ENCODE measurements around the gene SHBG. TPM values are rescaled to one million over a fixed set of nuclear protein-coding genes. Genes with fewer than 3 reads are reported as not detected.

The SHBG gene
- total RNA-seq, 2 experiments from 2014 or later: not detected

DNA sequence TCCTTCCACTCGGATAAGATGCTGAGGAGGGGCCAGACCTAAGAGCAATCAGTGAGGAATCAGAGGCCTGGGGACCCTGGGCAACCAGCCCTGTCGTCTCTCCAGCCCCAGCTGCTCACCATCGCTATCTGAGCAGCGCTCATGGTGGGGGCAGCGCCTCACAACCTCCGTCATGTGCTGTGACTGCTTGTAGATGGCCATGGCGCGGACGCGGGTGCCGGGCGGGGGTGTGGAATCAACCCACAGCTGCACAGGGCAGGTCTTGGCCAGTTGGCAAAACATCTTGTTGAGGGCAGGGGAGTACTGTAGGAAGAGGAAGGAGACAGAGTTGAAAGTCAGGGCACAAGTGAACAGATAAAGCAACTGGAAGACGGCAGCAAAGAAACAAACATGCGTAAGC, 45.0 kb downstream of the SHBG start:
- H3K27ac Mint-ChIP-seq: no peak overlapping the region
- H3K4me1 Mint-ChIP-seq (ENCODE audit: low read depth): peaks cover 3% of the 10 kb centered on the region
- H3K9me3 Mint-ChIP-seq: peaks cover 8% of the 10 kb centered on the region
- ChIA-PET CTCF (interaction anchor here (1.4 to 2.9 kb wide), 2 partner anchors 12 to 32 kb away, joined by 3 to 37 read pairs; partner anchors contain the start of genes TP53 and WRAP53), POLR2A (interaction anchor here (11.2 kb wide), 1 partner anchor 12 kb away, joined by 78 read pairs; the partner anchor contains the start of genes TP53 and WRAP53)
- TF ChIP-seq, protein P1, sequence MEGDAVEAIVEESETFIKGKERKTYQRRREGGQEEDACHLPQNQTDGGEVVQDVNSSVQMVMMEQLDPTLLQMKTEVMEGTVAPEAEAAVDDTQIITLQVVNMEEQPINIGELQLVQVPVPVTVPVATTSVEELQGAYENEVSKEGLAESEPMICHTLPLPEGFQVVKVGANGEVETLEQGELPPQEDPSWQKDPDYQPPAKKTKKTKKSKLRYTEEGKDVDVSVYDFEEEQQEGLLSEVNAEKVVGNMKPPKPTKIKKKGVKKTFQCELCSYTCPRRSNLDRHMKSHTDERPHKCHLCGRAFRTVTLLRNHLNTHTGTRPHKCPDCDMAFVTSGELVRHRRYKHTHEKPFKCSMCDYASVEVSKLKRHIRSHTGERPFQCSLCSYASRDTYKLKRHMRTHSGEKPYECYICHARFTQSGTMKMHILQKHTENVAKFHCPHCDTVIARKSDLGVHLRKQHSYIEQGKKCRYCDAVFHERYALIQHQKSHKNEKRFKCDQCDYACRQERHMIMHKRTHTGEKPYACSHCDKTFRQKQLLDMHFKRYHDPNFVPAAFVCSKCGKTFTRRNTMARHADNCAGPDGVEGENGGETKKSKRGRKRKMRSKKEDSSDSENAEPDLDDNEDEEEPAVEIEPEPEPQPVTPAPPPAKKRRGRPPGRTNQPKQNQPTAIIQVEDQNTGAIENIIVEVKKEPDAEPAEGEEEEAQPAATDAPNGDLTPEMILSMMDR (IDR thresholded peaks at IDR 0.05): no peak
- H3K36me3 Mint-ChIP-seq (ENCODE audit: low read depth): peaks cover 46% of the 10 kb centered on the region
- intact Hi-C loops (cut with micrococcal nuclease): no loop called here
- ATAC-seq: no peak
- no peaks in the 10 kb centered on the region for H3K27me3 Mint-ChIP-seq
- H3K4me3 Mint-ChIP-seq: no peak overlapping the region
- DNase-seq: no peak

DNA sequence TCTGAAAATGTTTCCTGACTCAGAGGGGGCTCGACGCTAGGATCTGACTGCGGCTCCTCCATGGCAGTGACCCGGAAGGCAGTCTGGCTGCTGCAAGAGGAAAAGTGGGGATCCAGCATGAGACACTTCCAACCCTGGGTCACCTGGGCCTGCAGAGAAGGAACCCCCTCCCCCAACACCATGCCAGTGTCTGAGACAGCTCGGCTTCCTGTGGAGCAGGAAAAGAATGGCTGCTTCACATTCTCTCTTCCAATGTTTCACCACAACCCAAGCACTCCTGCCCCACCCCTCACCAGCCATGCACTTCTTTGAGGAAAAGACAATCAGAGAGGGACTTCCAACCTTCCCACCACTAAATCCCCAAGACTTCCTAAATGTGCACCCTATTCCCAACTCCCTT, 46.6 kb downstream of the SHBG start:
- ChIA-PET CTCF (interaction anchor here (1.0 to 2.0 kb wide), 2 partner anchors 9 to 11 kb away, joined by 3 to 5 read pairs; partner anchors contain the start of genes TP53 and WRAP53), POLR2A (interaction anchor here (11.2 kb wide), 1 partner anchor 10 kb away, joined by 78 read pairs; the partner anchor contains the start of genes TP53 and WRAP53)
- Mint-ChIP-seq H3K36me3 (ENCODE audit: low read depth) (peaks cover 39% of the 10 kb centered on the region), H3K9me3 (peaks cover 8% of the 10 kb centered on the region), H3K4me1 (ENCODE audit: low read depth) (peaks cover 3% of the 10 kb centered on the region), H3K27me3 (no peaks in the 10 kb centered on the region), H3K4me3 (no peak overlapping the region), H3K27ac (no peak overlapping the region)
- intact Hi-C loops (cut with micrococcal nuclease): no loop called here
- no peak for ATAC-seq
- TF ChIP-seq, protein P1 (IDR thresholded peaks at IDR 0.05): no peak
- no peak for DNase-seq

DNA sequence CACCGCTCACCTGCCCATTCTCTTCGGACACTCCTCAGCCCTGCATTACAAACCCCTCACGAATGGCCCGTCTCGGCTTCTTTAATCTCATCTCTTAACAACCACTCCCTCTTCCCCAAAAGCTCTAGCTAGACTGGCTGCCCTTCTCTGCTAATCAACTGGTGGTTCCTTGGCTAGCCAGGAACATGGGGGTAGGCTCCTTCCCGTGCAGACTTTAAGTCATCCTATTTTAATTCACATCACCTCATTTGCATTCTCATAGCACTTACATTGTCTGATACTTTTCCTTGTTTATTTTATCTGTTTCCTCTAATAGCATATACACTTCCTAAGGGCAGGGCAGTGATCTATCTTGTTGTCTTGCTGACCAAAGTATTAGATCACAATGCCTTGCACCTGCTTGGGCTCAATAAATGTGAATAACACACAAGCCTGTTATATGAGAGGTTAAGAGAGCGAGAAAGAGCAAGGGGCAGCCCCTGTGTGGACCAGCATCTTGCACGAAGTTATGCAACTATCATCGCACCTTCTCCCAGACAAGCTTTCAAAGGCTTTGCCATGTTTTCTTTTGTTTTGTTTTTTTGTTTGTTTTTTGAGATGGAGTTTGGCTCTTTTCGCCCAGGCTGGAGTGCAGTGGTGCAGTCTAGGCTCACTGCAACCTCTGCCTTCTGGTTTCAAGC, 47.6 kb downstream of the SHBG start:
- peaks cover 5% of the 10 kb centered on the region for H3K4me1 Mint-ChIP-seq (ENCODE audit: low read depth)
- H3K36me3 Mint-ChIP-seq (ENCODE audit: low read depth): peaks cover 35% of the 10 kb centered on the region
- no peak overlapping the region for H3K27ac Mint-ChIP-seq
- no peak overlapping the region for H3K4me3 Mint-ChIP-seq
- TF ChIP-seq, protein P1 (IDR thresholded peaks at IDR 0.05): no peak
- ChIA-PET CTCF (interaction anchor here (1.0 to 2.0 kb wide), 2 partner anchors 10 kb away, joined by 3 to 5 read pairs; partner anchors contain the start of genes TP53 and WRAP53), POLR2A (interaction anchor here (1.0 to 11.2 kb wide), 2 partner anchors 9 to 29 kb away, joined by 3 to 78 read pairs; partner anchors contain the start of genes TP53 and WRAP53)
- peaks cover 8% of the 10 kb centered on the region for H3K9me3 Mint-ChIP-seq
- no peaks in the 10 kb centered on the region for H3K27me3 Mint-ChIP-seq
- intact Hi-C loops (cut with micrococcal nuclease): no loop called here
- DNase-seq (no peak), ATAC-seq (no peak)

Other genes with a start within 250 kb of the SHBG start
- gene TNK1, start 249.0 kb upstream of the SHBG start, total RNA-seq: 1 to 10 TPM; 6.8 to 6.9 TPM
- gene PLSCR3, start 235.6 kb upstream of the SHBG start, total RNA-seq: 10 to 100 TPM; 62.6 to 71.1 TPM
- gene TMEM256, start 226.0 kb upstream of the SHBG start, total RNA-seq: 10 to 100 TPM; 55.8 to 60.6 TPM
- 10 to 100 TPM in 1 of 2 experiments, 1 to 10 TPM in 1; 9.4 to 10.9 TPM for gene NLGN2, start 222.3 kb upstream of the SHBG start, total RNA-seq
- under 1 TPM in 1 of 2 experiments, not detected in 1; 0.36 TPM for gene SPEM1, start 209.8 kb upstream of the SHBG start, total RNA-seq
- not detected for gene SPEM2, start 204.5 kb upstream of the SHBG start, total RNA-seq
- gene SPEM3, start 201.3 kb upstream of the SHBG start, total RNA-seq: not detected
- gene TMEM102, start 194.7 kb upstream of the SHBG start, total RNA-seq: 10 to 100 TPM; 12.5 to 14.2 TPM
- 10 to 100 TPM; 16.5 to 16.6 TPM for gene FGF11, start 190.6 kb upstream of the SHBG start, total RNA-seq
- 10 to 100 TPM; 11.5 to 11.7 TPM for gene CHRNB1, start 185.1 kb upstream of the SHBG start, total RNA-seq
- 10 to 100 TPM; 24.3 to 24.6 TPM for gene ZBTB4, start 150.5 kb upstream of the SHBG start, total RNA-seq
- gene SLC35G6, start 148.7 kb upstream of the SHBG start, total RNA-seq: not detected
- gene POLR2A, start 145.8 kb upstream of the SHBG start, total RNA-seq: 100 to 1,000 TPM; 219 to 223 TPM
- 10 to 100 TPM; 11.8 to 13.8 TPM for gene TNFSF12, start 81.1 kb upstream of the SHBG start, total RNA-seq
- 1 to 10 TPM; 4.0 to 6.9 TPM for gene TNFSF13, start 71.4 kb upstream of the SHBG start, total RNA-seq
- gene SENP3, start 68.2 kb upstream of the SHBG start, total RNA-seq: 10 to 100 TPM; 60.2 to 63.2 TPM
- gene CD68, start 50.5 kb upstream of the SHBG start, total RNA-seq: 10 to 100 TPM; 11.4 to 12.9 TPM
- 10 to 100 TPM; 50.9 to 51.4 TPM for gene MPDU1, start 46.3 kb upstream of the SHBG start, total RNA-seq
- under 1 TPM in 1 of 2 experiments, not detected in 1; 0.25 TPM for gene SOX15, start 40.0 kb upstream of the SHBG start, total RNA-seq
- gene FXR2, start 15.2 kb upstream of the SHBG start, total RNA-seq: 10 to 100 TPM; 28.6 to 33.1 TPM
- 10 to 100 TPM; 15.6 to 22.2 TPM for gene SAT2, start 2.3 kb upstream of the SHBG start, total RNA-seq
- under 1 TPM in 1 of 2 experiments, not detected in 1; 0.38 TPM for gene ATP1B2, start 20.8 kb downstream of the SHBG start, total RNA-seq
- 100 to 1,000 TPM; 129 to 138 TPM for gene TP53, start 57.4 kb downstream of the SHBG start, total RNA-seq
- 10 to 100 TPM; 27.5 to 28.6 TPM for gene WRAP53, start 58.3 kb downstream of the SHBG start, total RNA-seq
- gene EFNB3, start 75.1 kb downstream of the SHBG start, total RNA-seq: not detected
- not detected for gene DNAH2, start 87.6 kb downstream of the SHBG start, total RNA-seq
- gene KDM6B, start 204.1 kb downstream of the SHBG start, total RNA-seq: 10 to 100 TPM; 49.2 to 53.8 TPM
- 1 to 10 TPM; 2.4 to 2.9 TPM for gene TMEM88, start 224.9 kb downstream of the SHBG start, total RNA-seq
- gene NAA38, start 227.4 kb downstream of the SHBG start, total RNA-seq: 10 to 100 TPM; 72.8 to 77.2 TPM
- 10 to 100 TPM; 13.5 to 16.2 TPM for gene CYB5D1, start 227.9 kb downstream of the SHBG start, total RNA-seq

Measured in activated CD8-positive, alpha-beta T cell treated with anti-CD3 and anti-CD28 coated beads for 36 hours (primary cell).